ENCODE data around the gene DGKI.

The DGKI gene

GRCh38 chr7:137871170-137871915 lies 24.6 kb upstream of the DGKI start:
- DNase-seq: no peak

GRCh38 chr7:137870684-137871083 lies 23.9 kb upstream of the DGKI start:
- DNase-seq: no peak

GRCh38 chr7:137870078-137870477 lies 23.3 kb upstream of the DGKI start:
- no peak for DNase-seq

- no peak for DNase-seq
These were observed 22.5 kb upstream of the DGKI start for GRCh38 chr7:137869260-137869659.

GRCh38 chr7:137867289-137867688 lies 20.5 kb upstream of the DGKI start:
- DNase-seq: no peak

GRCh38 chr7:137865764-137866163 lies 19.0 kb upstream of the DGKI start:
- no peak for DNase-seq

GRCh38 chr7:137862964-137863363 lies 16.2 kb upstream of the DGKI start:
- no peak for DNase-seq

GRCh38 chr7:137862358-137862757 lies 15.6 kb upstream of the DGKI start:
- DNase-seq: no peak

- DNase-seq: no peak
These were observed 13.8 kb upstream of the DGKI start for GRCh38 chr7:137860542-137860941.

GRCh38 chr7:137853053-137853452 lies 6.3 kb upstream of the DGKI start:
- DNase-seq: no peak

GRCh38 chr7:137852108-137852507 lies 5.3 kb upstream of the DGKI start:
- DNase-seq: no peak

GRCh38 chr7:137850972-137851945 lies 4.5 kb upstream of the DGKI start:
- DNase-seq: no peak

- no peak for DNase-seq
These were observed 3.8 kb upstream of the DGKI start for GRCh38 chr7:137850571-137850970.

GRCh38 chr7:137848095-137848494 lies 1.3 kb upstream of the DGKI start:
- no peak for DNase-seq

- no peak for DNase-seq
These were observed 835 bp upstream of the DGKI start for GRCh38 chr7:137847568-137848050.

GRCh38 chr7:137846549-137846826 lies 286 bp downstream of the DGKI start:
- DNase-seq: no peak

- DNase-seq: no peak
These were observed 1.9 kb downstream of the DGKI start for GRCh38 chr7:137844677-137845425.

GRCh38 chr7:137839903-137840779 lies 6.6 kb downstream of the DGKI start:
- no peak for DNase-seq

- no peak for DNase-seq
These were observed 8.0 kb downstream of the DGKI start for GRCh38 chr7:137838706-137839315.

GRCh38 chr7:137836541-137836940 lies 10.2 kb downstream of the DGKI start:
- no peak for DNase-seq

GRCh38 chr7:137836113-137836509 lies 10.7 kb downstream of the DGKI start:
- no peak for DNase-seq
